Cardiac muscle cell (in vitro differentiated cells and primary cell): Measurements from ENCODE around the gene DHX40. TPM values are rescaled to one million over a fixed set of nuclear protein-coding genes. Genes with fewer than 3 reads are reported as not detected.

Experiments used
- DNase-seq, 2 donors: peaks; one replicate each; pipeline versions ENCODE4 v3.0.0 to v3.0.0-alpha.2; 2010 to 2017; ENCODE audit warnings: low read depth in 1 of 2, low spot score in 1 of 2
- H3K27ac ChIP-seq: fragments of 200-600 bp; sonication (generic); 2 replicates; pipeline ENCODE4 v1.5.1; 2016
- H3K27me3 ChIP-seq: fragments of 200-600 bp; sonication (generic); 2 replicates; pipeline ENCODE4 v1.6.0; 2016; ENCODE audit warnings: control low read depth
- H3K36me3 ChIP-seq: fragments of 200-600 bp; sonication (generic); 2 replicates; pipeline ENCODE4 v1.5.1; 2016; ENCODE audit warnings: control low read depth
- H3K4me1 ChIP-seq: fragments of 200-600 bp; sonication (generic); 2 replicates; pipeline ENCODE4 v1.8.1; 2017; ENCODE audit warnings: low read depth, mild to moderate bottlenecking, mixed run types
- H3K4me3 ChIP-seq: fragments of 200-600 bp; sonication (generic); 2 replicates; pipeline ENCODE4 v1.5.1; 2016; ENCODE audit warnings: mild to moderate bottlenecking
- H3K9me3 ChIP-seq: fragments of 200-600 bp; sonication (generic); 2 replicates; pipeline ENCODE4 v1.5.1; 2017; ENCODE audit warnings: low read depth, mild to moderate bottlenecking, control low read depth
- polyA plus RNA-seq: library from polyadenylated mRNA; unstranded; fragments of >200 nt; fragmentation: Nextera tagmentation; extraction: Ambion mirVana; gene quantifications from 2 replicates; pipeline ENCODE4 v1.2.1, GENCODE V29; 2016
- total RNA-seq: library from RNA; depleted of rRNA; stranded (reverse); fragments of >200 nt; gene quantifications from 2 replicates; pipeline ENCODE4 v1.2.3, GENCODE V29; 2016
- TF ChIP-seq, protein P1 (sequence below): IDR thresholded peaks from 2 replicates; pipeline ENCODE4 v1.5.1; 2012; ENCODE audit warnings: low read depth, mild to moderate bottlenecking, low read length

DHX40 gene
- total and polyA plus RNA-seq, 2 experiments from 2014 or later = 35.4 to 53.0 TPM

DNA sequence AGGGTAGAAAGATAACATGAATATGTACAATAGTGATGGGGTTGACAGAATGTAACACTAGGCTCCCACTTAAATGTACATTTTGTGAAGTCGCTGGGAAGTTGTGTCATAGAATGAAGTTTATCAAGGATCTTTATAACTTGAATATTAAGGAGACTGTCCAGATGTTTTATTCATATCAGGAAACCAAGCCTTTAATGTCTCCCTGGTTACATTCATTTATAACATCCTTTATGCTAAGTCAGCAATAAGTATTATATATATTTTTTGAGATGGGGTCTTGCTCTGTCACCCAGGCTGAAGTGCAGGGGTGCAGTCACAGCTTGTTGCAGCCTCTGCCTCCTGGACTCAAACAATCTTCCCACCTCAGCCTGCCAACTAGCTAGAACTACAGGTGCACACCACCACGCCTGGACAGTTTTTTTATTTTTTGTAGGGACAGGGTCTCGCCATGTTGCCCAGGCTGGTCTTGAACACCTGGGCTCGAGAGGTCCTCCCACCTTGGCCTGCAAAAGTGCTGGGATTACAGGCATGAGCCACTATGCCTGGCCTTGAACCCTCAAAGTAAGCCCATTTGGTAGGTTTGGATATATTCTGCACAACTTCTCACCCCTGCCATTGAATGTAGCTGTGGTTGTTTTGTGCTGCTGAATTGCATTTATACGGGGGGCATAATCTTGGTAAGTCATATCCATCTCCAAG, 68.4 kb downstream of the DHX40 start:
- H3K36me3 ChIP-seq = no peaks in the 10 kb centered on the region
- TF ChIP-seq, protein P1, sequence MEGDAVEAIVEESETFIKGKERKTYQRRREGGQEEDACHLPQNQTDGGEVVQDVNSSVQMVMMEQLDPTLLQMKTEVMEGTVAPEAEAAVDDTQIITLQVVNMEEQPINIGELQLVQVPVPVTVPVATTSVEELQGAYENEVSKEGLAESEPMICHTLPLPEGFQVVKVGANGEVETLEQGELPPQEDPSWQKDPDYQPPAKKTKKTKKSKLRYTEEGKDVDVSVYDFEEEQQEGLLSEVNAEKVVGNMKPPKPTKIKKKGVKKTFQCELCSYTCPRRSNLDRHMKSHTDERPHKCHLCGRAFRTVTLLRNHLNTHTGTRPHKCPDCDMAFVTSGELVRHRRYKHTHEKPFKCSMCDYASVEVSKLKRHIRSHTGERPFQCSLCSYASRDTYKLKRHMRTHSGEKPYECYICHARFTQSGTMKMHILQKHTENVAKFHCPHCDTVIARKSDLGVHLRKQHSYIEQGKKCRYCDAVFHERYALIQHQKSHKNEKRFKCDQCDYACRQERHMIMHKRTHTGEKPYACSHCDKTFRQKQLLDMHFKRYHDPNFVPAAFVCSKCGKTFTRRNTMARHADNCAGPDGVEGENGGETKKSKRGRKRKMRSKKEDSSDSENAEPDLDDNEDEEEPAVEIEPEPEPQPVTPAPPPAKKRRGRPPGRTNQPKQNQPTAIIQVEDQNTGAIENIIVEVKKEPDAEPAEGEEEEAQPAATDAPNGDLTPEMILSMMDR = no peak
- no peak overlapping the region for H3K4me3 ChIP-seq
- peak overlapping the region; percentile 32 for H3K27ac ChIP-seq
- no peaks in the 10 kb centered on the region for H3K27me3 ChIP-seq
- H3K4me1 ChIP-seq = peaks cover 3% of the 10 kb centered on the region
- no peak for DNase-seq
- no peaks in the 10 kb centered on the region for H3K9me3 ChIP-seq

DNA sequence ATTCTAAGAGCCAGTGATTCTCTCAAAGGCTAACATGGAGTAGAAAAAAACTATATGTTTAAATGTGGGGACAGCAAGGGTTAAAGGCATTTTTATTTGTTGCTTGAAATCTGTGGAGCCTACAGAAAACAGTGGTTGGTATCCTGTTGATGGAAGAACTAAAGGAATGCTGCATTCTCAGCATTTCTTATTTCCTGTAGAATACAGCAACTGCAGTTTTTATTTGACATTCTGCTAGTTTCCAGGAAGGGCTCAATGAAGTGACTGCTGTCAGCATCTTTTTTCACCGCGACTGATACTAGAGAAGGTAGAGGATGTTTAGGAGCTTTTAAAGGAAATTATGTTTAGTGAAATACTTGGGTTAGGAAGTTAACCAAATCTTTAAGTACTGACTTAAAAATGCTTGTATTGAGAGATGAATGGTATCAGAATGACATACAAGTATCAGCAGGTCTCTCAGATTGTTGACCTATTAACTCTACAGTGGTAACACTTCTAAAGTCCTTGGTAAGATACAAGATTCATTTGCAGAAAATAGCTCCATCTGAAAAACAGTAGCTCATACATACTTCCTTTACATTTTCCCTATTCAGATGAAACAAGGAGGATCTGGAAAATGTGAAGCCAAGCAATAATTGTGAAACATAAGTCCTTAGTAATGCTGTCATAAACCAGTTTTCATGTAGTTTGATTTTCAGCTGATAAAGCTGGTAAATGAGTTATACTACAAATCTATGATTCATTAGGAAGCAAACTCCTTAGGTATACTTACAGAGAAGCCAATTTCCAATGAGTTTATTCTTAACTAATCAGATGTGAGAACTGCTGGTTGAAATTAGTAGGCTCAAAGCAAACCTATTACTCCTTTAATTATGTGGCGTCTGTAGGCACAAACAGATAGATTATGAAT, 69.5 kb downstream of the DHX40 start:
- TF ChIP-seq, protein P1 = no peak
- no peaks in the 10 kb centered on the region for H3K27me3 ChIP-seq
- peaks cover 3% of the 10 kb centered on the region for H3K4me1 ChIP-seq
- H3K27ac ChIP-seq = peak overlapping the region; percentile 32
- no peak for DNase-seq
- H3K9me3 ChIP-seq = no peaks in the 10 kb centered on the region
- H3K36me3 ChIP-seq = no peaks in the 10 kb centered on the region
- no peak overlapping the region for H3K4me3 ChIP-seq

- H3K27ac ChIP-seq = peak overlapping the region; percentile 25
- no peaks in the 10 kb centered on the region for H3K27me3 ChIP-seq
- DNase-seq = no peak
- TF ChIP-seq, protein P1 = no peak
- no peaks in the 10 kb centered on the region for H3K9me3 ChIP-seq
- H3K4me3 ChIP-seq = no peak overlapping the region
- H3K36me3 ChIP-seq = no peaks in the 10 kb centered on the region
- H3K4me1 ChIP-seq = peaks cover 14% of the 10 kb centered on the region
These were observed 72.4 kb downstream of the DHX40 start for GRCh38 chr17:59637611-59638310.

DNA sequence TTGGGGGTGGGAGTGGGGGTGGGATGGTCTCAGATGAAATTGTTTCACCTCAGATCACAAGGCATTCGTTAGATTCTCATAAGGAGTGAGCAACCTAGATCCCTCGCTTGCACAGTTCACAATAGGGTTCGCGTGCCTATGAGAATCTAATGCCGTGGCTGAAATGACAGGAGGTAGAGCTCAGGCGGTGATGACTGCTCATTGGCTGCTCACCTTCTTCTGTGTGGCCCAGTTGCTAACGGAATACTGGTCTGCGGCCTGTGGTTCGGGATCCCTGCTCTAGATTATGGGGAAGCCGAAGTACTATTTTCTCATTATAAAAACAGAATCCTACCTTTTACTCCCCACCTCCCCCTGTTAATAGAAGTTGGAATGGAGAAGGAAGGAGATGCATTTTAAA, 73.1 kb downstream of the DHX40 start:
- H3K9me3 ChIP-seq = no peaks in the 10 kb centered on the region
- peaks cover 14% of the 10 kb centered on the region for H3K4me1 ChIP-seq
- H3K4me3 ChIP-seq = no peak overlapping the region
- TF ChIP-seq, protein P1 = no peak
- peak overlapping the region; percentile 25 for H3K27ac ChIP-seq
- DNase-seq = no peak
- H3K36me3 ChIP-seq = no peaks in the 10 kb centered on the region
- no peaks in the 10 kb centered on the region for H3K27me3 ChIP-seq

GRCh38 chr17:59641799-59642484, 76.5 kb downstream of the DHX40 start:
- peaks cover 24% of the 10 kb centered on the region for H3K4me1 ChIP-seq
- H3K27ac ChIP-seq = peak overlapping the region; percentile 52
- TF ChIP-seq, protein P1 = no peak
- peaks cover 24% of the 10 kb centered on the region for H3K36me3 ChIP-seq
- H3K27me3 ChIP-seq = no peaks in the 10 kb centered on the region
- no peaks in the 10 kb centered on the region for H3K9me3 ChIP-seq
- H3K4me3 ChIP-seq = no peak overlapping the region
- DNase-seq = no peak
